Caco-2 (cell line): ENCODE results near the gene VKORC1L1. TPM values are rescaled to one million over a fixed set of nuclear protein-coding genes. Genes with fewer than 3 reads are reported as not detected.

Experiments used
- BruUV-seq: library from RNA; stranded (reverse); fragments of 400-500 nt; replicated peaks from 2 replicates; lab custom pipeline; 2021; lab: Mats Ljungman, UMichigan
- CTCF ChIA-PET: fragments of 300-600 bp; sonication (Branson Sonifier 250); formaldehyde crosslinking; loops from one replicate; lab custom pipeline; 2022; ENCODE audit warnings: antibody characterized with exemption; lab: Charles Lee
- POLR2A ChIA-PET: fragments of 300-600 bp; sonication (Branson Sonifier 250); formaldehyde crosslinking; loops from one replicate; lab custom pipeline; 2022; ENCODE audit warnings: antibody characterized with exemption; lab: Charles Lee
- DNase-seq, 2 experiments: peaks; one replicate each; pipeline versions ENCODE4 v3.0.0 to v3.0.0-alpha.2; 2020 to 2022
- H3K27me3 ChIP-seq: replicated peaks from 2 replicates; pipeline ENCODE4 v1.6.0; 2011; ENCODE audit warnings: low read length; ENCODE audit not compliant: control insufficient read depth, insufficient read depth
- H3K36me3 ChIP-seq: 2 replicates; pipeline ENCODE4 v1.5.1; 2011; ENCODE audit warnings: low read length; ENCODE audit not compliant: control insufficient read depth, insufficient read depth
- H3K4me1 ChIP-seq: fragments of 250-450 bp; sonication (Bioruptor Pico); 2 replicates; pipeline ENCODE4 v1.5.1; 2020; ENCODE audit warnings: mild to moderate bottlenecking
- H3K4me3 ChIP-seq: 2 replicates; pipeline ENCODE4 v1.5.1; 2011; ENCODE audit warnings: low read depth, mild to moderate bottlenecking, control low read depth, low read length
- H3K9me3 ChIP-seq: fragments of 250-450 bp; sonication (Bioruptor Pico); 2 replicates; pipeline ENCODE4 v1.5.1; 2020; ENCODE audit warnings: mild to moderate bottlenecking, moderate library complexity
- H3K27ac Mint-ChIP-seq: one replicate; pipeline ENCODE4 v1.8.0; 2022; ENCODE audit warnings: mixed read lengths; ENCODE audit not compliant: unreplicated experiment
- H3K27me3 Mint-ChIP-seq: one replicate; pipeline ENCODE4 v1.8.0; 2022; ENCODE audit warnings: mixed read lengths; ENCODE audit not compliant: insufficient read depth, unreplicated experiment
- H3K36me3 Mint-ChIP-seq: one replicate; pipeline ENCODE4 v1.8.0; 2022; ENCODE audit warnings: mild to moderate bottlenecking, mixed read lengths; ENCODE audit not compliant: insufficient read depth, unreplicated experiment
- H3K4me1 Mint-ChIP-seq: one replicate; pipeline ENCODE4 v1.8.0; 2022; ENCODE audit warnings: low read depth, mixed read lengths; ENCODE audit not compliant: unreplicated experiment
- H3K4me3 Mint-ChIP-seq: one replicate; pipeline ENCODE4 v1.8.0; 2022; ENCODE audit warnings: mild to moderate bottlenecking, moderate library complexity, mixed read lengths; ENCODE audit not compliant: unreplicated experiment
- H3K9me3 Mint-ChIP-seq: one replicate; pipeline ENCODE4 v1.8.0; 2022; ENCODE audit warnings: mixed read lengths; ENCODE audit not compliant: unreplicated experiment
- CTCF ChIP-seq, 2 experiments: fragments of 200-600 bp in 1 of 2; IDR thresholded peaks; 1 replicate in 1 of 2; 2 replicates in 1 of 2; pipeline versions ENCODE4 v1.5.1 to v1.8.0; 2011 to 2022; ENCODE audit warnings: antibody characterized with exemption in 1 of 2, control low read depth in 1 of 2, inconsistent platforms in 1 of 2, low read depth in 1 of 2, low read length in 1 of 2, mild to moderate bottlenecking in 1 of 2, moderate library complexity in 1 of 2; ENCODE audit not compliant: insufficient read depth in 1 of 2, severe bottlenecking in 1 of 2, unreplicated experiment in 1 of 2
- intact Hi-C: fragments of 100-400 bp; cut with micrococcal nuclease; formaldehyde crosslinking; loops from one replicate; pipeline ENCODE4 v1.10.0; 2022; ENCODE audit not compliant: unreplicated experiment
- total RNA-seq: library from RNA; stranded (reverse); gene quantifications from 2 replicates; pipeline ENCODE4 v1.2.3, GENCODE V29; 2022

VKORC1L1 gene
- total RNA-seq, 1 experiment from 2014 or later, result 35.2 TPM

- no peak overlapping the region for H3K4me3 ChIP-seq
- H3K9me3 ChIP-seq, result no peaks in the 10 kb centered on the region
- Mint-ChIP-seq H3K9me3 (no peaks in the 10 kb centered on the region), H3K4me3 (no peak overlapping the region), H3K36me3 (peaks cover 22% of the 10 kb centered on the region), H3K4me1 (no peaks in the 10 kb centered on the region), H3K27ac (no peak overlapping the region), H3K27me3 (no peaks in the 10 kb centered on the region)
- H3K36me3 ChIP-seq, result no peaks in the 10 kb centered on the region
- intact Hi-C loops, result no loop called here
- ChIA-PET POLR2A (no interaction called here), CTCF (no interaction called here)
- no peak for DNase-seq
- BruUV-seq, result TSS peak; percentile 5
- no peak for TF ChIP-seq CTCF (IDR thresholded peaks at IDR 0.05; ENCODE audit: insufficient read depth in 1 of 2, low read depth in 1 of 2, low read length in 1 of 2, severe bottlenecking in 1 of 2, unreplicated experiment in 1 of 2)
- H3K27me3 ChIP-seq, result no peaks in the 10 kb centered on the region
- peaks cover 9% of the 10 kb centered on the region for H3K4me1 ChIP-seq
Observed at GRCh38 chr7:65978891-65979582, 106.2 kb downstream of the VKORC1L1 start.

- no peaks in the 10 kb centered on the region for H3K27me3 ChIP-seq
- Mint-ChIP-seq H3K27me3 (no peaks in the 10 kb centered on the region), H3K4me1 (no peaks in the 10 kb centered on the region), H3K9me3 (no peaks in the 10 kb centered on the region), H3K4me3 (peak overlapping the region; percentile 67), H3K36me3 (peaks cover 14% of the 10 kb centered on the region), H3K27ac (no peak overlapping the region)
- BruUV-seq, result no TSS peak
- peaks cover 9% of the 10 kb centered on the region for H3K4me1 ChIP-seq
- DNase-seq, result no peak
- intact Hi-C loops, result loop anchor here (2.0 kb wide), 1 partner anchor 35 kb away; no protein-coding TSS in a partner anchor
- no peaks in the 10 kb centered on the region for H3K9me3 ChIP-seq
- no peaks in the 10 kb centered on the region for H3K36me3 ChIP-seq
- CTCF ChIA-PET, result no interaction called here
- POLR2A ChIA-PET, result no interaction called here
- H3K4me3 ChIP-seq, result no peak overlapping the region
- TF ChIP-seq CTCF (IDR thresholded peaks at IDR 0.05; ENCODE audit: insufficient read depth in 1 of 2, low read depth in 1 of 2, low read length in 1 of 2, severe bottlenecking in 1 of 2, unreplicated experiment in 1 of 2), result no peak
Observed at GRCh38 chr7:65979583-65980477, 107.0 kb downstream of the VKORC1L1 start.

GRCh38 chr7:65980478-65981250 lies 107.8 kb downstream of the VKORC1L1 start:
- ChIA-PET CTCF (interaction anchor here (0.7 kb wide), 1 partner anchor 33 kb away, joined by 3 read pairs; no protein-coding TSS in a partner anchor), POLR2A (interaction anchor here (0.5 kb wide), 1 partner anchor 95 kb away, joined by 5 read pairs; the partner anchor contains the start of gene ASL)
- no peaks in the 10 kb centered on the region for H3K27me3 ChIP-seq
- peaks cover 13% of the 10 kb centered on the region for H3K36me3 Mint-ChIP-seq
- no peaks in the 10 kb centered on the region for H3K9me3 Mint-ChIP-seq
- H3K9me3 ChIP-seq, result no peaks in the 10 kb centered on the region
- peaks cover 9% of the 10 kb centered on the region for H3K4me1 ChIP-seq
- no TSS peak for BruUV-seq
- TF ChIP-seq CTCF (IDR thresholded peaks at IDR 0.05; ENCODE audit: insufficient read depth in 1 of 2, low read depth in 1 of 2, low read length in 1 of 2, severe bottlenecking in 1 of 2, unreplicated experiment in 1 of 2), result no peak
- peak overlapping the region; percentile 68 for H3K4me3 ChIP-seq
- no peaks in the 10 kb centered on the region for H3K27me3 Mint-ChIP-seq
- DNase-seq, result no peak
- H3K36me3 ChIP-seq, result no peaks in the 10 kb centered on the region
- H3K4me3 Mint-ChIP-seq, result peak overlapping the region; percentile 67
- H3K4me1 Mint-ChIP-seq, result no peaks in the 10 kb centered on the region
- intact Hi-C loops, result loop anchor here (2.0 kb wide), 1 partner anchor 34 kb away; no protein-coding TSS in a partner anchor
- H3K27ac Mint-ChIP-seq, result no peak overlapping the region
